Fibroblast of pulmonary artery (primary cell): ENCODE results near the gene MVD.

Source experiments
- DNase-seq: peaks from one replicate; pipeline ENCODE4 v3.0.0-alpha.2; 2010; ENCODE audit warnings: low read depth
- H3K4me3 ChIP-seq: replicated peaks from 2 replicates; pipeline ENCODE4 v1.5.1; 2011; ENCODE audit warnings: low read depth, mild to moderate bottlenecking, control low read depth, low read length, moderate library complexity
- CTCF ChIP-seq: IDR thresholded peaks from 2 replicates; pipeline ENCODE4 v1.5.1; 2011; ENCODE audit warnings: mild to moderate bottlenecking, control low read depth, low read length, inconsistent platforms; ENCODE audit errors: missing control alignments

Gene MVD, protein sequence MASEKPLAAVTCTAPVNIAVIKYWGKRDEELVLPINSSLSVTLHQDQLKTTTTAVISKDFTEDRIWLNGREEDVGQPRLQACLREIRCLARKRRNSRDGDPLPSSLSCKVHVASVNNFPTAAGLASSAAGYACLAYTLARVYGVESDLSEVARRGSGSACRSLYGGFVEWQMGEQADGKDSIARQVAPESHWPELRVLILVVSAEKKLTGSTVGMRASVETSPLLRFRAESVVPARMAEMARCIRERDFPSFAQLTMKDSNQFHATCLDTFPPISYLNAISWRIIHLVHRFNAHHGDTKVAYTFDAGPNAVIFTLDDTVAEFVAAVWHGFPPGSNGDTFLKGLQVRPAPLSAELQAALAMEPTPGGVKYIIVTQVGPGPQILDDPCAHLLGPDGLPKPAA

GRCh38 chr16:88662843-88663606 is at the start of gene MVD:
TSS of gene MVD (minus strand) at chr16:88663091. CDS start at chr16:88663080, 11 bp downstream.
- peak; percentile 98 for DNase-seq
- TF ChIP-seq CTCF: no peak
- H3K4me3 ChIP-seq: peak within 1 kb of the TSS; percentile 75

DNA sequence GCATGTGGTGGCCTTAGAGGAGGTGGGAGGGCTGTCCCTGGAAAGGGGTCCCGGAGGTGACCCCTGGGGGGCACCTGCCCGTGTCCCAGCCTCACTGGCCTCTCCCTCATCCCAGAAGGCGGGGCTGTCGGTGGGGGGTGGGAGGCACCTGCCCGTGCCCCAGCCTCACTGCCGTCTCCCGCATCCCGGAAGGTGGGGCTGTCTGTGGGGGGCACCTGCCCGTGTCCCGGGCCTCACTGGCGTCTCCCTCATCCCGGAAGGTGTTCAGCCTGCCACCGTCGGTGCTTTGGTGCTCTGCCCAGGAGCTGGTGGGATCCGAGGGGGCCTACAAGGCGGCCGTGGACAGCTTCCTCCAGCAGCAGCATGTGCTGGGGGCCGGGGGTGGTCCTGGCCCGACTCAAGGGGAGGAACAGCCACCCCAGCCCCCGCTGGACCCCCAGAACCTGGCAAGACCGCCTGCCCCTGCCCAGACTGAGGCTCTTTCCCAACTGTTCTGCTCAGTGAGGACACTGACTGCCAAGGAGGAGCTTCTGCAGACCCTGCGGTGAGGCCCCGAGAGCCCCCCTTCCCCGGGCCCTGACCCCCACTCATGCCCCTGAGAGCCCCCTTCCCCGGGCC is 49.6 kb upstream of the MVD start:
- H3K4me3 ChIP-seq: no peak overlapping the region
- no peak for TF ChIP-seq CTCF
- DNase-seq: no peak

GRCh38 chr16:88711750-88712340 is 49.0 kb upstream of the MVD start:
- no peak for TF ChIP-seq CTCF
- DNase-seq: no peak
- H3K4me3 ChIP-seq: no peak overlapping the region

DNA sequence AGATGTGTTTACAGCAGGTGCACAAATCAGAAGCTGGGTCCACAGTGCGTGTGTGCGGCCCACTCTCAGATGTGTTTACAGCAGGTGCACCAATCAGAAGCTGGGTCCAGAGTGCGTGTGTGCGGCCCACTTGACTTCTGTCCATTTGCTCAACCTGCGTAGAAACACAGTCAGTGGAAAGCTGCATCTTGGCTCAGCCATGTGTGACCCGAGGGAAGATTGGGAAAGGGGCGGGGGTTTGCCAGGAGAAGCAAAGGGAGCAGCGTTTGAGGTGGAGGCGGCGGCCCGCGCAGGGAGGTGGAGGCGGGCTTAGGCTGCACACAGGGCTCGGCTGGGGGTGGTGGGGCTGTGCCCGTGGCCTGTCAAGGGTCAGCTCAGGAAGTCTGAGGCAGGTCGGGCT is 47.7 kb upstream of the MVD start:
- H3K4me3 ChIP-seq: no peak overlapping the region

DNA sequence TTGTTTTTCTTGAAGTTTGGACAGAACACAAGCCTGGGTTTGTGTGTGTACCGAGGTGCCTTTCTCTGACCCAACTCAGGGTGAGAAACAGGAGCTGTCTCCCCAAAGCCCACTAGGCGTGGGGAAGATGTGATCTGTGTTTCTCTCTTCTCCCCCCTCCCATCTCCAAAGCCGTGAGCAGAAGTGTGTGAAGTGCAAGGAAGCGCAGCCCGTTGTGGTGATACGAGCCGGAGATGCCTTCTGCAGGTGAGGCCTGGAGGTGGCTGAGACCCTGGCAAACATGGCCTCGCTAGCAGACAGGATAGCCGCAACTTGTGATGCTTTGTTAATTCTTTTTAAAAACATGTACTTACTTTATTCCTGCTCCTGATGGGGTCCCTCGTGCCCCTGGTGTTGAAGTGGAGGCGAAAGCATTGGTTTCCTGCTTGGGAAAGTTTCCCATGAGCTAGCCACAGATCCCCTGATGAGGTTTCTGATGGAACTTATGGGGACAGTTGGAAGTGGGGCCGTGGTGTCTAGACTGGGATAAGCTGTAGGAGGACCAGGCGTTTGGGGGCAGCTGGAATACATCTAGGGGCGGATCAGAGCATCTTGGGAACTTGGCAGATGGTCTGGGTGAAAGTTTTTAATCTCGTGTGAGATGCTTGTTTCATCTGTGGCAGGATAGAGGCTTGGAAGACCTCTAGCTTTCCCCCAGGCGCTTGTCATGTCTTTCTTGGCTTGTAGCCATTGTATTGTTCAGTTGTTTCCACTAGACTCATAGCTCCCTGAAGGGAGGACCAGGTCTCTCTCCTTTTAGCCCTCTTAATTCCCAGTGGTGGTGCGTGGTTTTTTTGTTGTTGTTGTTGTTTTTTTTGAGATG is 44.3 kb upstream of the MVD start:
- TF ChIP-seq CTCF: no peak
- DNase-seq: no peak
- H3K4me3 ChIP-seq: peak overlapping the region; percentile 91

More for the DNA sequence above, 47.7 kb upstream of the MVD start:
- no peak for TF ChIP-seq CTCF
- DNase-seq: no peak
